Measurements from ENCODE around the gene ANKRD1.
A peak's percentile ranks its signal among the peaks of the same experiment; 100 is the strongest.
"Not testable (repeated sequence)": the region's sequence is repeated elsewhere in the genome, so short reads cannot be mapped to it uniquely, and the experiment has no call there.

Gene ANKRD1

DNA sequence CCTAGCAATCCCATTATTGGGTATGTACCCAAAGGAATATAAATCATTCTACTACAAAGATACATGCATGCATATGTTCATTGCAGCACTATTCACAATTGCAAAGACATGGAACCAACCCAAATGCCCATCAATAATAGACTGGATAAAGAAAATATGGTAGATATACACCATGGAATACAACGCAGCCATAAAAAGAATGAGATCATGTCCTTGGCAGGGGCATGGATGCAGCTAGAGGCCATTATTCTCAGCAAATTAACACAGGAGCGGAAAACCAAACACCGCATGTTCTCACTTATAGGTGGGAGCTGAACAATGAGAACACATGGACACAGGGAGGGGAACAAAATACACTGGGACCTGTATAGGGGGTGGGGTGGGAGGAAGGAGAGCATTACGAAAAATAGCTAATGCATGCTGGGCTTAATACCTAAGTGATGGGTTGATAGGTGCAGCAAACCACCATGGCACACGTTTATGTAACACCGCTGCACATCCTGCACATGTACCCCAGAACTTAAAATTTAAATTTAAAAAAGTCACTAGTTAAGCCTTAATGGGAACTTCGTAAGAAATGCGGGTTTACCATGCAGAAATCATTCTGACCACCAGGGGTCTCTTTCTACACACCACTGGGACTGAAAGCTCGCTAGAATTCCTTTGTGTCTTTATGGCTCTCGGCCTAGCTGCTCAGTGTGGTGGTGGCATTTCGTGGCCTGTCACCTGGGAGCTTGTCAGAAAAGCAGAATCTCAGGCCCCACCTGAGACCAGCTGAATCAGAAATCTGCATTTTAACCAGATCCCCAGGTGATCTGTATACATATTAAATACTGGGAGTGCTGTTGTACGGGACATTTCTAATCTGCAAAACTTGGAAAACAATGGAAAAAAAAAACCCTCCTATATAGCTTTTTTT is 9.5 kb downstream of the ANKRD1 start:
- no peak overlapping the region for H3K4me3 Mint-ChIP-seq
- DNase-seq, result peak; percentile 44
- H3K27ac Mint-ChIP-seq, result no peak overlapping the region
- H3K27me3 Mint-ChIP-seq, result no peaks in the 10 kb centered on the region
- H3K4me1 Mint-ChIP-seq (ENCODE audit: low read depth), result peaks cover 8% of the 10 kb centered on the region
- H3K9me3 Mint-ChIP-seq, result peaks cover 10% of the 10 kb centered on the region
- peaks cover 22% of the 10 kb centered on the region for H3K36me3 Mint-ChIP-seq (ENCODE audit: low read depth)

DNA sequence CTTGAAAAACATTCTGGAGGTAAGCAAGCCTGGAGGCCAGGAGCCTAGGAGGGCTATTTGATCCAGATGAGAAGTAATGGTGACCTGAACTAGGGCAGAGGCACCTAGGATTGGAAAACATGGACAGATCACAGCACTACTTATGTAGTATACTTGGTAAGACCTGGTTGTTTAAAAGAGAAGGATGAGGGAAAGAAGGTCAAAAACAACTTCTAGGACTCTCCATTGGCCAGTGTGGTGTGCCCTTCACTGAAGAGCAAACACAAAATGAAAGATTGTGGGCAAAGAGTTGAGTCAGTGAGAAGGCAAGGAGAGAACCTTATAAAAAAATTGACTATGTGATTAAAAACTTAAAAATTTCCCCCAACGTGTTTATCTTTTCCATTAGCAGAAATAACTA is 14.3 kb downstream of the ANKRD1 start:
- DNase-seq, result no peak
- Mint-ChIP-seq H3K27ac (peak overlapping the region; percentile 77), H3K4me3 (no peak overlapping the region), H3K9me3 (peaks cover 13% of the 10 kb centered on the region), H3K4me1 (ENCODE audit: low read depth) (peaks cover 19% of the 10 kb centered on the region), H3K36me3 (ENCODE audit: low read depth) (peaks cover 66% of the 10 kb centered on the region), H3K27me3 (no peaks in the 10 kb centered on the region)

DNA sequence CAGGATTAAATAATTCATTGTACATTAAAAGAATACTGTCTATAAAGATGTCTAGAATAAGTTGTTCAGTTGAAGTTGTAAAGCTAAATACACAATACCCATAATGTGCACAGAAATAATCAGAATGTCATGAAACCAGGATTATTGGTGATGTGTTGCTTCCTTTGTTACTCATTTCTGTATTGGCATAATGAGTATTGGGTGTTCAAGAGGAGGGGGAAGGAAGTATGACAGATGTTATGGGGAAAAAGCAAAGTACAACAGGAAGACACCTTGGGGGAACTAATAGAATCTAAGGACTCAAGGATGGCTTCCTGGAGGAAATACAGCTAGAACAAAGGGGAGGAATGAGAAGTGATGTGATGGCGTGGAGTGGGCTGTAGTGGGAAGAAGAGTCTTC is 15.0 kb downstream of the ANKRD1 start:
- Mint-ChIP-seq H3K4me3 (peak overlapping the region; percentile 1), H3K27me3 (no peaks in the 10 kb centered on the region), H3K27ac (peak overlapping the region; percentile 77), H3K36me3 (ENCODE audit: low read depth) (peaks cover 73% of the 10 kb centered on the region), H3K9me3 (peaks cover 13% of the 10 kb centered on the region), H3K4me1 (ENCODE audit: low read depth) (peaks cover 19% of the 10 kb centered on the region)
- DNase-seq, result no peak

DNA sequence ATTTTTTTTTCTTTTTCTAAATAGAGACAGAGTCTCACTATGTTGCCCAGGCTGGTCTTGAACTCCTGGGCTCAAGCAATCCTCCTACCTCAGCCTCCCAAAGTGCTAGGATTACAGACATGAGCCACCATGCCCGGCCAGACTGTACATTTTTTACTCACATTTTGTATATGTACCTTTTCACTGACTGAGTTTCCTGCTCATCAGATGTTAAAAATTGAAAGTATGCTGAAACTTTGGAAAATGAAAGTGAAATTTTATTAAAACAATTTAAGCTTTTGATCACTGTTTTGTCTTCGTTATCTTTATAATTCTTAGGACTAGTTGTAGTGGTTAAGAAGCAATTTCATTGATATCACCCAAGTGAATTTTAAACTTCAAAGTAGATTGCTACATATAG is 24.0 kb downstream of the ANKRD1 start:
- H3K9me3 Mint-ChIP-seq, DNase-seq, H3K27me3 Mint-ChIP-seq, H3K4me3 Mint-ChIP-seq: not testable (repeated sequence)
- peaks cover 90% of the 10 kb centered on the region for H3K36me3 Mint-ChIP-seq (ENCODE audit: low read depth)
- peaks cover 15% of the 10 kb centered on the region for H3K4me1 Mint-ChIP-seq (ENCODE audit: low read depth)
- peak overlapping the region; percentile 26 for H3K27ac Mint-ChIP-seq

DNA sequence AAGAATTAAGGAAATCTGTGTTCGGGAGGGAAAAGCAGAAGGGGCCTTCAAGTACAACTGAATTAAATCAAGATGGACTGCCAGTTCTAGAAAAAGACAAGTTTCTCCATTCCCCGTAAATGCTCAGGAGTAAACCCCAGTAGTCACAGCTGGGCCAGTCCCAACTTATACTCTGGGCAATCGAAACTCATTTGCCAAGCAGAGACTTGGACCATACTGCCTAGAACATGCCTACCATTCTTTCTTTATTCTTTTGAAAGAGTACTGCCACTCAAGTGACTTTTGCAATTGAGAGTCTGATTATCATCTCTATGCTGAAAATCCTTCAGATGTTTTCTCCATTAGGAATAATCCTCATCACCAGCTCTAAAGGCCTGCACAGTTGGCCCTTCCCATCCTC is 27.7 kb downstream of the ANKRD1 start:
- no peaks in the 10 kb centered on the region for H3K9me3 Mint-ChIP-seq
- H3K4me1 Mint-ChIP-seq (ENCODE audit: low read depth), result peaks cover 26% of the 10 kb centered on the region
- peaks cover 91% of the 10 kb centered on the region for H3K36me3 Mint-ChIP-seq (ENCODE audit: low read depth)
- no peak overlapping the region for H3K4me3 Mint-ChIP-seq
- no peak for DNase-seq
- no peak overlapping the region for H3K27ac Mint-ChIP-seq
- no peaks in the 10 kb centered on the region for H3K27me3 Mint-ChIP-seq

DNA sequence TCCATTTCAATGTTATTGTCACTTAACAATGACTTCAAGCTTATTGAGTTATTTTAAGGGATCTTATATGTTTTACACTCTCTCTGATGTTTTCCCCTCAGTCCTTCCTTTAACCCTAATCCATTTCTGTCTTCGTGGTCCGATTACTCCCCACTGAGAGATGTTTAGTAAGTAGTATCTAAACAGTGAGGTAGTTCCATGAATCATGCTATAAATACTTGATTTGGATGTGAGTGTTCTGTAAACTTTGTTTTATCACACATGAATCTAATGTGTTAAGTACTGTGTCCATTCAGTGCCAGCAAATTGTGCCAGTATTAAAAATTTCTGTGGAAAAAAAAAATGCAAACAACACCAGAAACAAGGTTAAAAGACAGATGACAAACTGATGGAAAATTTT is 30.5 kb downstream of the ANKRD1 start:
- H3K36me3 Mint-ChIP-seq (ENCODE audit: low read depth), result peaks cover 100% of the 10 kb centered on the region
- no peaks in the 10 kb centered on the region for H3K9me3 Mint-ChIP-seq
- H3K27me3 Mint-ChIP-seq, result no peaks in the 10 kb centered on the region
- peak overlapping the region; percentile 13 for H3K27ac Mint-ChIP-seq
- DNase-seq, result no peak
- H3K4me1 Mint-ChIP-seq (ENCODE audit: low read depth), result peaks cover 14% of the 10 kb centered on the region
- H3K4me3 Mint-ChIP-seq, result no peak overlapping the region

DNA sequence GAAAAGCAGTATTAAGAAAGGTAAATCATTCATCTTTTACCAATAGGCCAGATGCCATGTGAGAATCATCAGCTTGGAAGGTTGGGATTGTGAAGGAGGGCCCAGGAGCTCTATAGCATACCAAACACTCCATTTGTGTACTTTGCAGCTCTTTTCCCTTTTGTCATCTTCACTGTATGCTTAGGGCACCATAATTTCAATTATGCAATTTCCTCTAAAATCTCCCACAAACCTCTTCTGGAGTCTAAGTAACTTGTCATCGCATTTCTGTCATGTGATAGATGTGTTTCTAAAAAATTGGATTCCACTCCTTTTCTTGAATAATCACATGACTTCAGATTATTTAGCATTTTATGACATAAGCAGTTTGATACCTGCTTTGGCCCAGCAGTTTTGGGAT is 31.3 kb downstream of the ANKRD1 start:
- DNase-seq, result no peak
- Mint-ChIP-seq H3K27ac (no peak overlapping the region), H3K4me1 (ENCODE audit: low read depth) (peaks cover 14% of the 10 kb centered on the region), H3K27me3 (no peaks in the 10 kb centered on the region), H3K4me3 (no peak overlapping the region), H3K9me3 (no peaks in the 10 kb centered on the region), H3K36me3 (ENCODE audit: low read depth) (peaks cover 100% of the 10 kb centered on the region)

DNA sequence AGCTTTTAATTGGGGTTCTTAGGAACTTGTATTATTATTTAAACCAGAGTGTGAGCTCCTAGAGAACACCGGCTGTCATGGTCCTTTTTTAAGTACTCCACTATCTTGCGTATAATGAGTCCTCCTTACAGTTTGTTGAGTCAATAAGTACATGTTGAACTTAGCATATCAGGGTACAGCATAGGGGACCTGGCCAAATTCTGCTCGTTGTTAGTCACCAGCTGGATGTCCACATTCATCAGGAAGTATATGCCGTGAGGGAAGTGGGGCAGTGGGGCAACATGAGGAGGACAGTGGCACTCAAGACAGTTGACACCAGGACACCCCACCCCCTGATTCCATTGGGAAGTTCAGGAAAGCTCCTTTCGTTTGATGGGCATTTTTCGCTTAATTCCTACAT is 32.5 kb downstream of the ANKRD1 start:
- Mint-ChIP-seq H3K27ac (no peak overlapping the region), H3K27me3 (no peaks in the 10 kb centered on the region), H3K9me3 (no peaks in the 10 kb centered on the region), H3K4me1 (ENCODE audit: low read depth) (peaks cover 13% of the 10 kb centered on the region), H3K4me3 (no peak overlapping the region), H3K36me3 (ENCODE audit: low read depth) (peaks cover 99% of the 10 kb centered on the region)
- DNase-seq, result no peak

DNA sequence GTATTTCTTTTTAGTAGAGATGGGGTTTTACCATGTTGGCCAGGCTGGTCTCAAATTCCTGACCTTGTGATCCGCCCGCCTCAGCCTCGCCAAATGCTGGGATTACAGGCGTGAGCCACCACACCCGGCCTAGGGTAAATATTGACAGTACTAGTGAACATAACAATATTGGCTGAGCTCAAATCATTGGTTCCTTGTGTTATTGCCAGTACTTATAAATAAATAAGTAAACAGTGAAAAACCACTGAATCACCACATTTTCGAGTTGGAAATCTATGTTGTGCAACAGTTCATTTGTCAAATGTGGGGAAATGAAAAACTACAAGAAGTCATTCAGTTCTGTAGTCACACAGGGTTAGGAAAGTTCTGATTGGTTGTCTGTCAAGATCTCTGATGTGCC is 33.3 kb downstream of the ANKRD1 start:
- no peak overlapping the region for H3K27ac Mint-ChIP-seq
- H3K9me3 Mint-ChIP-seq, result no peaks in the 10 kb centered on the region
- no peak for DNase-seq
- H3K27me3 Mint-ChIP-seq, result no peaks in the 10 kb centered on the region
- H3K36me3 Mint-ChIP-seq (ENCODE audit: low read depth), result peaks cover 98% of the 10 kb centered on the region
- no peak overlapping the region for H3K4me3 Mint-ChIP-seq
- peaks cover 13% of the 10 kb centered on the region for H3K4me1 Mint-ChIP-seq (ENCODE audit: low read depth)

DNA sequence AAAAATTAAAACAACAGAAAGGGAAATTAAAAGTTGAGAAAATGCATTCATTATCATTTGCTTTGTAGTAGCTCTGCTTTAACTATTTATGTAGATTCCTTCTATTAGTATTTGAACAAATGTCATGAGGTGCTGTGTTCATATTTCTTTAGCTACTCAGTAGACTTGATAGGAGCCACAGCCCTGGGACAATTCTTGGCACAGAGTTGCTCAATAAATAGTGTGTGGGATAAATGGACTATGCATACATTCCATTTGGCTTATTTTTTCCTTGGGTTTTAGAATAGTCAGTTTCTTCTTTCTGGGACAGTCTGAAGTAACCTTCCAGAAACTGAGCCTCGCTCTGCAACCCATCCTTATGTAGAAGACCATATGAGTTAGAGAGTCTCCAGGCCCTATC is 35.7 kb downstream of the ANKRD1 start:
- Mint-ChIP-seq H3K9me3 (no peaks in the 10 kb centered on the region), H3K36me3 (ENCODE audit: low read depth) (peaks cover 97% of the 10 kb centered on the region), H3K27ac (no peak overlapping the region), H3K4me3 (no peak overlapping the region), H3K27me3 (no peaks in the 10 kb centered on the region), H3K4me1 (ENCODE audit: low read depth) (peaks cover 6% of the 10 kb centered on the region)
- no peak for DNase-seq

DNA sequence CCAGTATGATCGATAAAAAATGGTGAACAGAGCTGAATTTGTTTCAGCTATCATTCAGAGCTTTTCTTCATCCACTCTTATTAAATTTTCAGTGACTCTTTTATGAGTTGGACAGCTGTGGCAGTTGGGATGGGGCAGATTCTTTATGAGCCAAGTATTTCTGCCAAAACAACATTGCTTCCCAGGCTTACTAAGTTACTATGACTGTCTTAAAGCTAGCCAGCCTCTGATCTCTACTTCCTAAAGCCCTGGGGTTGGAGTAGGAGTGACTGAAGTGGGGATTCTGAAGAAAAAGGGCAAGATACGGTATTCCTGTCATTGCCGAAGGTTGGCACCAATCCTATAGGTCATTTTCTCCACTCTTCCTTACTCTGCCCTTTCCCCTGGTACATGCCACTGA is 36.5 kb downstream of the ANKRD1 start:
- Mint-ChIP-seq H3K36me3 (ENCODE audit: low read depth) (peaks cover 97% of the 10 kb centered on the region), H3K27ac (no peak overlapping the region), H3K27me3 (no peaks in the 10 kb centered on the region), H3K9me3 (no peaks in the 10 kb centered on the region), H3K4me1 (ENCODE audit: low read depth) (peaks cover 9% of the 10 kb centered on the region), H3K4me3 (no peak overlapping the region)
- no peak for DNase-seq

DNA sequence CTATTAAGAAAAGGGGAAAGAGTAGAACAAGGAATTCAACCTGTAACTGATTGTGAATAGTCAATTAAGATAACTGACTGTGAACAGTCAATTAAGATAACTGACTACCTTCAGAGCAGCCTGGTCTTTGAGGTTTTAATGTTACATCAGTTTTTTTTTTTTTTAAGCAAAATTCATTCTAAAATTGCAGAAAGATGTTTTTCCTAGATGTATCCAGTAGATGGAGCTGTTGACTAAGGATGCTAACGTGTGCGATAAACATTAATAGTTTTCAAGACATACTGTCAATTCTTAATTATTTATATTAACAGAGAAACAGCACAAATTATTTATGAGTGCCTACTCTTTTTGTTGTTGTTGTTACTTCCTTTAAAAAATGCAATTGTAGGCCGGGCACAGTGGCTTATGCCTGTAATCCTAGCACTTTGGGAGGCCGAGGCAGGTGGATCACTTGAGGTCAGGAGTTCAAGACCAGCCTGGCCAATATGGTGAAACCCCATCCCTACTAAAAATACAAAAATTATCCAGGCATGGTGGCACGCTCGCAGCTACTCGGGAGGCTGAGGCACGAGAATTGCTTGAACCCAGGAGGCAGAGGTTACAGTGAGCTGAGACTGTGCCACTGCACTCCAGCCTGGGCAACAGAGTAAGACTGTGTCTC is 40.7 kb downstream of the ANKRD1 start:
- DNase-seq, H3K27me3 Mint-ChIP-seq, H3K9me3 Mint-ChIP-seq, H3K4me3 Mint-ChIP-seq: not testable (repeated sequence)
- Mint-ChIP-seq H3K36me3 (ENCODE audit: low read depth) (peaks cover 96% of the 10 kb centered on the region), H3K27ac (peak overlapping the region; percentile 61), H3K4me1 (ENCODE audit: low read depth) (peaks cover 17% of the 10 kb centered on the region)

DNA sequence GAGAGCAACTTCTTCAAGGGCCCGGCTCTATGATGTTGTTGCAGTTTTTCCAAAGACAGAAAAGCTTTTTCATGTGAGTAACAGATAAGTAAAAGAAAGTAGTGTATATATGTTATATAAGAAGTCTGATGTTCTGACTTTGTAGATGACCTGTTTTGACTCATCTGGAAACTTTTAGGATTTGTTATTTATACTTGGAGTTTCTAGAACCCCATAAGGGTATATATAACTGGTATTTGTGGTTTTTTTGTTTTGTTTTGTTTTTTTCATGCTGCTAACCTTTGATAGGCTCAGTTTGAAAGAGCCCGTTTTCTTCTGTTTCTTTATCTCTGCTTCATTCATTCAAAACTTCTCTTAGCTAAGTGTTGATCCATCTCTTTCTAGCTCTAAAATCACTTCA is 41.8 kb downstream of the ANKRD1 start:
- DNase-seq, result no peak
- Mint-ChIP-seq H3K36me3 (ENCODE audit: low read depth) (peaks cover 92% of the 10 kb centered on the region), H3K4me3 (no peak overlapping the region), H3K27ac (peak overlapping the region; percentile 24), H3K9me3 (no peaks in the 10 kb centered on the region), H3K4me1 (ENCODE audit: low read depth) (peaks cover 21% of the 10 kb centered on the region), H3K27me3 (no peaks in the 10 kb centered on the region)

DNA sequence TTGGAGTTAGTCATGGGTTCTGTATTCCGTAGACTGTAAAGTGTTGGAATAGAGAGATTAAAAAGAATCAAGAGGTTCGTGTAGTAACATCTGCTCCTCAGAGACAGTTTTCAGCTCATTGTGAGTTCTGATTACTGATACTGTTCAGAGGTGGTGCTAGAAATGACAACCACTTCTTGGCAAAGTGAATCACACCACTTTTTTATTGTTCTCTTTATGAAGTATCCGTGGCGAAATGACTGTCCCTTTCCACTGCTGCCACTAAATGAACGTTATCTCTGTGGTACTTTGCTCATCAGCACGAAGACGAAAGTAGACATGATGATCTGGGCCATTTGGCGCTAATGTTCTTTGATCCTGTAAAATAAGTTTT is 48.3 kb downstream of the ANKRD1 start:
- no peak for DNase-seq
- H3K27ac Mint-ChIP-seq, result peak overlapping the region; percentile 99
- H3K9me3 Mint-ChIP-seq, result no peaks in the 10 kb centered on the region
- peaks cover 25% of the 10 kb centered on the region for H3K27me3 Mint-ChIP-seq
- peaks cover 55% of the 10 kb centered on the region for H3K36me3 Mint-ChIP-seq (ENCODE audit: low read depth)
- H3K4me1 Mint-ChIP-seq (ENCODE audit: low read depth), result peaks cover 38% of the 10 kb centered on the region
- peak overlapping the region; percentile 91 for H3K4me3 Mint-ChIP-seq
